ENCODE data around the gene RHOBTB3.

RHOBTB3 gene

GRCh38 chr5:95735406-95735805 is 4.3 kb downstream of the RHOBTB3 start:
- no peak for TF ChIP-seq CTCF (conservative IDR thresholded peaks at IDR 0.05; ENCODE audit: low read depth, low read length)
- peak overlapping the region; percentile 70 for H3K4me3 ChIP-seq (ENCODE audit: low read depth, low read length)
- DNase-seq (ENCODE audit: low read depth) = no peak

DNA sequence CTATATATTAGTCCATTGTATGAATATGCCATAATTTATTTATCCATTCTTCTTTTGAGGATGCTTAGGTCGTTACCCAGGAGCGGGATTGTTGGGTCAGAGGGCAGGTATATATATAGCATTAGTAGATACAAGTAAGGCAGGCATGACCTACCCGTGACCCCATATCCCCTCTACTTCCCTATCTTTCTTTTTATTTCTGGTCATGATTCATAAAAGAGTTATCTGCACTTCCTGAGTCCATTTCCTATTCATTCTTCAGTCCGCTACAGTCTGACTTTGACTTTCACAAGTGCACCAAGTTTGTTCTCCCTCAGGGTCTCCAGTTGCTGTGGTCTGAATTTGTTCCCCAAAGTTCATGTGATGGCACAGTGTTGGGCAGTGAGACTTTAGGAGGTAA is 6.9 kb downstream of the RHOBTB3 start:
- H3K4me3 ChIP-seq (ENCODE audit: low read depth, low read length) = no peak overlapping the region
- TF ChIP-seq CTCF (conservative IDR thresholded peaks at IDR 0.05; ENCODE audit: low read depth, low read length) = no peak
- DNase-seq (ENCODE audit: low read depth) = no peak

DNA sequence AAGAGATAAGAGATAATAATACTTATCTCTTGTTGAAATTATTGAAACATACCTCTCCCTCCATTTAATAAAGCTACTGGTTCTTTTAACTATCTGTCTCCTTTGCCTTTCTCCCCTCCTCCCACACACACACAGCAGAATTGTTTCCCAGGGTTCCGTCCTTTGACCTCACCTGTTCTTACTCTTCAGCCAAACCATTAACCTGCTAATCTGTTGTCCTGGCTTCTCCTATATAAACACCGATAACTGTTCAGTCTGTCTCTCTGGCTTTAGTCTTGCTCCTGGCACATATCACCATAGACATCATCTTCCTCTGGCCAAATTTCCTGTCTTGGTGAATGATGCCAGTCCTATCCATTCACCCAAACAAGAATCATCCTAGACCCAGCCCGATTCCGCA is 7.7 kb downstream of the RHOBTB3 start:
- no peak for DNase-seq (ENCODE audit: low read depth)
- no peak overlapping the region for H3K4me3 ChIP-seq (ENCODE audit: low read depth, low read length)
- no peak for TF ChIP-seq CTCF (conservative IDR thresholded peaks at IDR 0.05; ENCODE audit: low read depth, low read length)

GRCh38 chr5:95739857-95740256 is 8.7 kb downstream of the RHOBTB3 start:
- H3K4me3 ChIP-seq (ENCODE audit: low read depth, low read length) = no peak overlapping the region
- no peak for TF ChIP-seq CTCF (conservative IDR thresholded peaks at IDR 0.05; ENCODE audit: low read depth, low read length)
- no peak for DNase-seq (ENCODE audit: low read depth)

GRCh38 chr5:95741458-95741857 is 10.3 kb downstream of the RHOBTB3 start:
- TF ChIP-seq CTCF (conservative IDR thresholded peaks at IDR 0.05; ENCODE audit: low read depth, low read length) = no peak
- no peak for DNase-seq (ENCODE audit: low read depth)
- H3K4me3 ChIP-seq (ENCODE audit: low read depth, low read length) = no peak overlapping the region

DNA sequence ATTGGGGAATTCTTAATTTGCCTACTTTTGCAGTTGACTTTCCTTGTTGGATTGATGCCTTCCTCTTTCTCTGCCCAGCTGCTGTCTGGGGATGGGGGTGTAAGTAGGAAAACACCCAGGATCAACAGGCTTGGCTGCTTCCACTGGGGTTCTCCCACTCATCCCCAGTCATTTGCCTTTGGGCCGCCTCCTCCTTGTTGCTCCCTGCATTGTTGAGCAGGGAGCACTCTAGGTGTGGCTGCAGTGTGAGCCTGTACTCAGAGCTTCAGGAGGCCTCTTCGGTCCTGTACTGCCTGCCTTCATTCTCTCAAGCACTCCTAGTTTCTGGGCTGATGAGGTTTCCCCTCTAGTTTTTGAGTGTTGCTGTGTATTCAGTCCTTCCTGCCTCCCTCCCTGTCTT is 12.1 kb downstream of the RHOBTB3 start:
- DNase-seq (ENCODE audit: low read depth) = no peak
- no peak overlapping the region for H3K4me3 ChIP-seq (ENCODE audit: low read depth, low read length)
- no peak for TF ChIP-seq CTCF (conservative IDR thresholded peaks at IDR 0.05; ENCODE audit: low read depth, low read length)

- TF ChIP-seq CTCF (conservative IDR thresholded peaks at IDR 0.05; ENCODE audit: low read depth, low read length) = no peak
- no peak for DNase-seq (ENCODE audit: low read depth)
- H3K4me3 ChIP-seq (ENCODE audit: low read depth, low read length) = no peak overlapping the region
Observed at GRCh38 chr5:95743877-95744276, 12.7 kb downstream of the RHOBTB3 start.
